Neural crest cell (in vitro differentiated cells): ENCODE measurements around the gene STARD8. TPM values are rescaled to one million over a fixed set of nuclear protein-coding genes. Genes with fewer than 3 reads are reported as not detected.

Source experiments
- DNase-seq: peaks from one replicate; pipeline ENCODE4 v3.0.0; 2021; ENCODE audit warnings: low read depth, mixed read lengths, low spot score
- H3K27ac Mint-ChIP-seq: one replicate; pipeline ENCODE4 v1.8.0; 2021; ENCODE audit warnings: mild to moderate bottlenecking, mixed read lengths; ENCODE audit not compliant: unreplicated experiment
- H3K27me3 Mint-ChIP-seq: 2 replicates; pipeline ENCODE4 v1.8.0; 2021; ENCODE audit warnings: low read depth, mild to moderate bottlenecking, mixed read lengths
- H3K36me3 Mint-ChIP-seq: 2 replicates; pipeline ENCODE4 v1.8.0; 2021; ENCODE audit warnings: low read depth, mild to moderate bottlenecking, mixed read lengths
- H3K4me1 Mint-ChIP-seq: 2 replicates; pipeline ENCODE4 v1.8.0; 2021; ENCODE audit warnings: mixed read lengths
- H3K4me3 Mint-ChIP-seq: one replicate; pipeline ENCODE4 v1.8.0; 2021; ENCODE audit warnings: mild to moderate bottlenecking, mixed read lengths
- H3K9me3 Mint-ChIP-seq: 2 replicates; pipeline ENCODE4 v1.8.0; 2021; ENCODE audit warnings: mixed read lengths
- CTCF ChIP-seq: fragments of 200-600 bp; sonication (generic); conservative IDR thresholded peaks from 2 replicates; pipeline ENCODE4 v1.5.0; 2021; ENCODE audit warnings: antibody characterized with exemption, mild to moderate bottlenecking
- total RNA-seq: library from RNA; stranded (reverse); gene quantifications from 2 replicates; pipeline ENCODE4 v1.2.1, GENCODE V29; 2021

The STARD8 gene
- total RNA-seq, 1 donor from 2014 or later = 1.8 TPM

GRCh38 chrX:68717196-68717595, 69.7 kb downstream of the STARD8 start:
- Mint-ChIP-seq H3K36me3 (no peaks in the 10 kb centered on the region), H3K4me1 (no peaks in the 10 kb centered on the region), H3K9me3 (no peaks in the 10 kb centered on the region), H3K27ac (no peak overlapping the region), H3K4me3 (no peak overlapping the region), H3K27me3 (no peaks in the 10 kb centered on the region)
- no peak for DNase-seq
- TF ChIP-seq CTCF = no peak

GRCh38 chrX:68717663-68718442, 70.4 kb downstream of the STARD8 start:
- TF ChIP-seq CTCF = no peak
- Mint-ChIP-seq H3K9me3 (no peaks in the 10 kb centered on the region), H3K27me3 (no peaks in the 10 kb centered on the region), H3K36me3 (no peaks in the 10 kb centered on the region), H3K27ac (no peak overlapping the region), H3K4me3 (no peak overlapping the region), H3K4me1 (no peaks in the 10 kb centered on the region)
- no peak for DNase-seq

DNA sequence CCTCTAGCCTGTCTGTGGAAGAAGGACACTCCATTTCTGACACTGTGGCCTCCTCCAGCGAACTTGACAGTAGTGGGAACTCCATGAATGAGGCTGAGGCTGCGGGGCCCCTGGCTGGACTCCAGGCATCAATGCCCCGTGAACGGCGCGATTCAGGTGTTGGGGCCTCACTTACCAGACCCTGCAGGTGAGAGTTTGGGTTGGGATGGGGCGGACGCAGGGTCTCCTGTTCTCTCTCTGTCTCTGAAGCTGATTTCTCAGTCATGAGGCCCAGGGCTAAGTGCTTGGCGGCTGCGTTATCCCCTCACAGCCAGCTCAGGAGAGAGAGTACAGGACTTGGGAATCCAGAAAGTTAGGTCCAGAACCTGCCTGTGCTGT, 71.0 kb downstream of the STARD8 start:
- H3K4me3 Mint-ChIP-seq = no peak overlapping the region
- no peaks in the 10 kb centered on the region for H3K4me1 Mint-ChIP-seq
- no peaks in the 10 kb centered on the region for H3K9me3 Mint-ChIP-seq
- H3K27ac Mint-ChIP-seq = no peak overlapping the region
- H3K36me3 Mint-ChIP-seq = no peaks in the 10 kb centered on the region
- H3K27me3 Mint-ChIP-seq = no peaks in the 10 kb centered on the region
- no peak for DNase-seq
- no peak for TF ChIP-seq CTCF

DNA sequence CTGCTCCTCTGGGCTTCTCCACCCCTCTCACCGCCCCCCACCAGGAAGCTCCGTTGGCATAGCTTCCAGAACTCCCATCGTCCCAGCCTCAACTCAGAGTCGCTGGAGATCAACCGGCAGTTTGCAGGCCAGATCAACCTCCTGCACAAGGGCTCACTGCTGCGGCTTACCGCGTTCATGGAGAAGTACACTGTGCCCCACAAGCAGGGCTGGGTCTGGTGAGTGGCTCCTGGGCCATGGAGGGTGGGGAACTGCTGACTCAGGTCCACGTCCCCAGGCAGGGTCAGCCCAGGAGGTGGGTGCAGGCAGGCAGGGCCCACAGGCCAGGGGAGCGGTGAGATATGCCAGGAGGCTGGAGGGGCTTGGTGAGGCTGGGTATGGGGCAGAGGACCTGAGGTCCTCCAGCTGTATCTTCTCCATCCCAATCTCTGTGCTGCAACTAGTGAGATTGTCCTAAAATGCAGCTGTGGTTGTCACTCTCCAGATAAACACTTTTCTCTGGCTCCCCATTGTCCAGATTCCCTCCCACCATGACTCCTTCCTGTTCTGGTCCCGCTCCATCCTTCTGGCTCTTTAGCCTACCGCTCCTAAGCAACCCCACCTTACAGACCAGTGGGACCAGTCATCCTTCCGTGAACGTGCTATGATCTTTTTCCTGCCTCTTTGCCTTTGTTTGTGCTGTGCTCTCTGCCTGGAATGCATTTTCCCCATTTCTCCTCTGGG, 71.9 kb downstream of the STARD8 start:
- no peaks in the 10 kb centered on the region for H3K9me3 Mint-ChIP-seq
- no peak overlapping the region for H3K4me3 Mint-ChIP-seq
- no peaks in the 10 kb centered on the region for H3K27me3 Mint-ChIP-seq
- no peak for DNase-seq
- H3K4me1 Mint-ChIP-seq = no peaks in the 10 kb centered on the region
- H3K36me3 Mint-ChIP-seq = no peaks in the 10 kb centered on the region
- no peak overlapping the region for H3K27ac Mint-ChIP-seq
- no peak for TF ChIP-seq CTCF

GRCh38 chrX:68719904-68720614, 72.6 kb downstream of the STARD8 start:
- H3K36me3 Mint-ChIP-seq = no peaks in the 10 kb centered on the region
- no peak overlapping the region for H3K27ac Mint-ChIP-seq
- H3K4me1 Mint-ChIP-seq = no peaks in the 10 kb centered on the region
- H3K9me3 Mint-ChIP-seq = no peaks in the 10 kb centered on the region
- TF ChIP-seq CTCF = peak; percentile 19
- no peaks in the 10 kb centered on the region for H3K27me3 Mint-ChIP-seq
- DNase-seq = no peak
- H3K4me3 Mint-ChIP-seq = no peak overlapping the region
